CD4-positive, alpha-beta memory T cell (primary cell): ENCODE results near the gene ZNF2. TPM values are rescaled to one million over a fixed set of nuclear protein-coding genes. Genes with fewer than 3 reads are reported as not detected.

Experiments used
- CTCF ChIA-PET: fragments of 350-600 bp; sonication (Branson Sonifier 250); formaldehyde crosslinking; loops from one replicate; lab custom pipeline; 2021; ENCODE audit warnings: inconsistent platforms; ENCODE audit not compliant: partially characterized antibody; lab: Charles Lee
- POLR2A ChIA-PET: fragments of 350-600 bp; sonication (Branson Sonifier 250); formaldehyde crosslinking; loops from one replicate; lab custom pipeline; 2021; ENCODE audit not compliant: partially characterized antibody; lab: Charles Lee
- DNase-seq, 5 donors: peaks; one replicate each; pipeline versions ENCODE4 v3.0.0 to v3.0.0-alpha.2; 2020 to 2022; ENCODE audit warnings: mixed read lengths in 1 of 5
- H3K27ac ChIP-seq: one replicate; pipeline ENCODE4 v1.7.0; 2013; ENCODE audit warnings: low read depth, low read length
- H3K27me3 ChIP-seq: 2 replicates; pipeline ENCODE4 v1.7.0; 2013; ENCODE audit warnings: mild to moderate bottlenecking, low read length, moderate library complexity; ENCODE audit not compliant: insufficient read depth
- H3K36me3 ChIP-seq: 2 replicates; pipeline ENCODE4 v1.7.0; 2013; ENCODE audit warnings: mild to moderate bottlenecking, low read length, moderate library complexity; ENCODE audit not compliant: insufficient read depth
- H3K4me1 ChIP-seq: 2 replicates; pipeline ENCODE4 v1.7.0; 2013; ENCODE audit warnings: mild to moderate bottlenecking, low read length, moderate library complexity; ENCODE audit not compliant: insufficient read depth
- H3K4me3 ChIP-seq, 2 donors: one replicate each; pipeline ENCODE4 v1.7.0; 2013; ENCODE audit warnings: low read length in 2 of 2, mild to moderate bottlenecking in 1 of 2
- H3K9me3 ChIP-seq, 2 donors: one replicate each; pipeline ENCODE4 v1.7.0; 2013; ENCODE audit warnings: low read length in 2 of 2, control low read depth in 1 of 2; ENCODE audit not compliant: control insufficient read depth in 1 of 2
- H3K27ac Mint-ChIP-seq, 7 donors: one replicate each; pipeline ENCODE4 v1.8.0; 2020 to 2021; ENCODE audit warnings: mixed read lengths in 7 of 7, mild to moderate bottlenecking in 6 of 7, inconsistent platforms in 3 of 7, moderate library complexity in 3 of 7
- H3K27me3 Mint-ChIP-seq, 2 donors: one replicate each; pipeline ENCODE4 v1.8.0; 2020 to 2021; ENCODE audit warnings: mixed read lengths in 2 of 2
- H3K36me3 Mint-ChIP-seq, 2 donors: one replicate each; pipeline ENCODE4 v1.8.0; 2020 to 2021; ENCODE audit warnings: mixed read lengths in 2 of 2, inconsistent platforms in 1 of 2, mild to moderate bottlenecking in 1 of 2
- H3K4me1 Mint-ChIP-seq, 4 donors: one replicate each; pipeline ENCODE4 v1.8.0; 2020 to 2021; ENCODE audit warnings: mixed read lengths in 4 of 4, mild to moderate bottlenecking in 1 of 4
- H3K4me3 Mint-ChIP-seq, 8 donors: one replicate each; pipeline ENCODE4 v1.8.0; 2020 to 2021; ENCODE audit warnings: mixed read lengths in 8 of 8, mild to moderate bottlenecking in 7 of 8, moderate library complexity in 6 of 8, inconsistent platforms in 3 of 8
- H3K9me3 Mint-ChIP-seq, 8 donors: one replicate each; pipeline ENCODE4 v1.8.0; 2020 to 2021; ENCODE audit warnings: mixed read lengths in 8 of 8, mild to moderate bottlenecking in 5 of 8, inconsistent platforms in 3 of 8, moderate library complexity in 1 of 8
- intact Hi-C: fragments of 100-400 bp; cut with micrococcal nuclease; formaldehyde crosslinking; loops from one replicate; pipeline ENCODE4 v1.15.1; 2023
- polyA plus RNA-seq, 2 donors: library from polyadenylated mRNA; unstranded; fragments of 300-500 nt; fragmentation: Illumina TruSeq; gene quantifications; one replicate each; pipeline ENCODE4 v1.2.3, GENCODE V29; 2021
- total RNA-seq, 2 experiments: library from RNA; stranded (reverse); gene quantifications; one replicate each; pipeline ENCODE4 v1.2.3, GENCODE V29; 2021

ZNF2 gene
- total and polyA plus RNA-seq, 4 experiments from 2014 or later: 2.1 to 10.1 (median 6.3) TPM

- no peaks in the 10 kb centered on the region for H3K27me3 Mint-ChIP-seq
- Histone ChIP-seq H3K36me3 (peaks cover 20% of the 10 kb centered on the region), H3K9me3 (peaks cover 5 to 67% of the 10 kb centered on the region in 2 donors), H3K27me3 (no peaks in the 10 kb centered on the region), H3K4me3 (no peak overlapping the region), H3K27ac (no peak overlapping the region), H3K4me1 (no peaks in the 10 kb centered on the region)
- DNase-seq: no peak
- H3K4me3 Mint-ChIP-seq: no peak overlapping the region
- POLR2A ChIA-PET: no interaction called here
- CTCF ChIA-PET: no interaction called here
- intact Hi-C loops: no loop called here
- peaks cover 81 to 86% of the 10 kb centered on the region in 2 donors for H3K36me3 Mint-ChIP-seq
- no peak overlapping the region for H3K27ac Mint-ChIP-seq
- no peaks in the 10 kb centered on the region for H3K4me1 Mint-ChIP-seq
- H3K9me3 Mint-ChIP-seq: peaks cover 5 to 100% (median 92%) of the 10 kb centered on the region in 8 donors
Measured at GRCh38 chr2:95149397-95149984, 16.1 kb upstream of the ZNF2 start.

GRCh38 chr2:95158441-95158840, 7.2 kb upstream of the ZNF2 start:
- intact Hi-C loops: no loop called here
- H3K9me3 Mint-ChIP-seq: peaks cover 0 to 28% (median 21%) of the 10 kb centered on the region in 8 donors
- Histone ChIP-seq H3K4me3 (peak overlapping the region; percentile 32 to 74), H3K36me3 (peaks cover 4% of the 10 kb centered on the region), H3K9me3 (no peaks in the 10 kb centered on the region), H3K27me3 (no peaks in the 10 kb centered on the region), H3K4me1 (peaks cover 15% of the 10 kb centered on the region), H3K27ac (peak overlapping the region; percentile 57)
- peaks cover 35 to 36% of the 10 kb centered on the region in 2 donors for H3K36me3 Mint-ChIP-seq
- peak overlapping the region in 5 of 7 donors; percentile 18 to 85 (median 69) for H3K27ac Mint-ChIP-seq
- peak in 1 of 5 donors; percentile 37 for DNase-seq
- ChIA-PET CTCF (interaction anchor here (0.7 to 2.7 kb wide), 5 partner anchors 37 to 136 kb away, joined by 3 to 17 read pairs (median 5); partner anchors contain the start of gene MRPS5), POLR2A (interaction anchor here (0.8 to 2.2 kb wide), 8 partner anchors 10 to 135 kb away, joined by 4 to 42 read pairs (median 8); partner anchors contain the start of genes MAL and MRPS5)
- peak overlapping the region; percentile 64 to 89 (median 81) for H3K4me3 Mint-ChIP-seq
- H3K4me1 Mint-ChIP-seq: peaks cover 2 to 20% (median 7%) of the 10 kb centered on the region in 4 donors
- no peaks in the 10 kb centered on the region for H3K27me3 Mint-ChIP-seq

GRCh38 chr2:95158891-95159619, 6.6 kb upstream of the ZNF2 start:
- H3K27ac Mint-ChIP-seq: peak overlapping the region in 6 of 7 donors; percentile 18 to 69 (median 50)
- POLR2A ChIA-PET: interaction anchor here (0.8 to 2.2 kb wide), 10 partner anchors 10 to 136 kb away, joined by 3 to 42 read pairs (median 6); partner anchors contain the start of genes MAL and MRPS5
- Histone ChIP-seq H3K4me3 (peak overlapping the region; percentile 32 to 74), H3K36me3 (peaks cover 4% of the 10 kb centered on the region), H3K9me3 (no peaks in the 10 kb centered on the region), H3K27ac (peak overlapping the region; percentile 57), H3K4me1 (peaks cover 16% of the 10 kb centered on the region), H3K27me3 (no peaks in the 10 kb centered on the region)
- peaks cover 29 to 30% of the 10 kb centered on the region in 2 donors for H3K36me3 Mint-ChIP-seq
- H3K27me3 Mint-ChIP-seq: no peaks in the 10 kb centered on the region
- CTCF ChIA-PET: interaction anchor here (0.7 to 2.7 kb wide), 5 partner anchors 38 to 136 kb away, joined by 3 to 17 read pairs (median 5); partner anchors contain the start of gene MRPS5
- peaks cover 0 to 24% (median 17%) of the 10 kb centered on the region in 8 donors for H3K9me3 Mint-ChIP-seq
- H3K4me3 Mint-ChIP-seq: peak overlapping the region; percentile 78 to 89 (median 82)
- intact Hi-C loops: loop anchor here (1.0 kb wide), 1 partner anchor 37 kb away; no protein-coding TSS in a partner anchor
- H3K4me1 Mint-ChIP-seq: peaks cover 2 to 26% (median 7%) of the 10 kb centered on the region in 4 donors
- DNase-seq: peak in 1 of 5 donors; percentile 49

GRCh38 chr2:95159690-95160449, 5.7 kb upstream of the ZNF2 start, which contains the start of gene ZNF514:
Gene ZNF514 (minus strand): TSS chr2:95159848. CDS start chr2:95153253, 6,595 bp downstream.
- Mint-ChIP-seq H3K27me3 (no peaks in the 10 kb centered on the region), H3K4me3 (peak within 1 kb of the TSS; percentile 86 to 94 (median 90)), H3K27ac (peak within 1 kb of the TSS; percentile 77 to 95 (median 89)), H3K4me1 (peaks cover 5 to 35% (median 13%) of the 10 kb centered on the region in 4 donors), H3K36me3 (peaks cover 21 to 22% of the 10 kb centered on the region in 2 donors), H3K9me3 (peaks cover 0 to 16% (median 11%) of the 10 kb centered on the region in 8 donors)
- intact Hi-C loops: loop anchor here (1.0 kb wide), 1 partner anchor 38 kb away; no protein-coding TSS in a partner anchor
- Histone ChIP-seq H3K4me1 (peaks cover 24% of the 10 kb centered on the region), H3K9me3 (no peaks in the 10 kb centered on the region), H3K36me3 (peaks cover 4% of the 10 kb centered on the region), H3K27ac (peak within 1 kb of the TSS; percentile 57), H3K27me3 (no peaks in the 10 kb centered on the region), H3K4me3 (peak within 1 kb of the TSS; percentile 32 to 74)
- DNase-seq: peak; percentile 70 to 82 (median 74)
- CTCF ChIA-PET: interaction anchor here (2.5 to 2.7 kb wide), 2 partner anchors 39 to 82 kb away, joined by 15 to 17 read pairs; partner anchors contain the start of gene MRPS5
- POLR2A ChIA-PET: interaction anchor here (0.8 to 2.2 kb wide), 10 partner anchors 9 to 137 kb away, joined by 3 to 42 read pairs (median 6); partner anchors contain the start of genes MAL and MRPS5

- DNase-seq: no peak
- intact Hi-C loops: loop anchor here (1.0 kb wide), 4 partner anchors 42 to 237 kb away; partner anchors contain the start of genes FAHD2A and ZNF892
- Mint-ChIP-seq H3K4me3 (peak overlapping the region; percentile 95 to 100 (median 100)), H3K27ac (peak overlapping the region; percentile 94 to 99 (median 98)), H3K4me1 (peaks cover 26 to 43% (median 37%) of the 10 kb centered on the region in 4 donors), H3K9me3 (peaks cover 0 to 7% (median 0%) of the 10 kb centered on the region in 8 donors), H3K27me3 (no peaks in the 10 kb centered on the region), H3K36me3 (peaks cover 9 to 11% of the 10 kb centered on the region in 2 donors)
- Histone ChIP-seq H3K27me3 (no peaks in the 10 kb centered on the region), H3K4me1 (peaks cover 25% of the 10 kb centered on the region), H3K4me3 (peak overlapping the region; percentile 88 to 97), H3K36me3 (no peaks in the 10 kb centered on the region), H3K27ac (peak overlapping the region; percentile 89), H3K9me3 (no peaks in the 10 kb centered on the region)
- ChIA-PET CTCF (interaction anchor here (0.8 to 2.4 kb wide), 12 partner anchors 9 to 239 kb away, joined by 3 to 18 read pairs (median 4); partner anchors contain the start of genes MAL and MRPS5), POLR2A (interaction anchor here (0.6 to 2.8 kb wide), 13 partner anchors 8 to 238 kb away, joined by 3 to 36 read pairs (median 4); partner anchors contain the start of genes FAHD2A, MAL and MRPS5)
Measured at GRCh38 chr2:95165030-95165370, 609 bp upstream of the ZNF2 start.
